PFSK-1 (cell line): Measurements from ENCODE around the gene PHC2.

Source experiments
- FOXP2 ChIP-seq: optimal IDR thresholded peaks from 2 replicates; pipeline ENCODE3; 2011; ENCODE audit warnings: borderline replicate concordance, control low read depth, inconsistent platforms; ENCODE audit not compliant: insufficient read depth; ENCODE audit errors: extremely low read length, extremely low read depth
- POLR2AphosphoS5 ChIP-seq: IDR thresholded peaks from 2 replicates; pipeline ENCODE4 v1.6.1; 2012; ENCODE audit warnings: low read depth, mild to moderate bottlenecking, control low read depth, low read length, moderate library complexity
- SIN3A ChIP-seq: IDR thresholded peaks from 2 replicates; pipeline ENCODE4 v1.6.1; 2012; ENCODE audit warnings: mild to moderate bottlenecking, low read length, moderate library complexity, borderline replicate concordance; ENCODE audit not compliant: insufficient read depth
- TAF1 ChIP-seq: IDR thresholded peaks from 2 replicates; pipeline ENCODE4 v1.6.1; 2012; ENCODE audit warnings: low read length, control low read depth, borderline replicate concordance; ENCODE audit not compliant: insufficient read depth
- TF ChIP-seq, protein P1 (sequence below), 2 experiments: IDR thresholded peaks; 2 replicates each; pipeline versions ENCODE4 v1.6.1 to v1.8.0; 2011 to 2012; ENCODE audit warnings: low read depth in 2 of 2, low read length in 2 of 2, control low read depth in 1 of 2, inconsistent platforms in 1 of 2, mild to moderate bottlenecking in 1 of 2, moderate library complexity in 1 of 2; ENCODE audit not compliant: insufficient read depth in 1 of 2

The PHC2 gene

DNA sequence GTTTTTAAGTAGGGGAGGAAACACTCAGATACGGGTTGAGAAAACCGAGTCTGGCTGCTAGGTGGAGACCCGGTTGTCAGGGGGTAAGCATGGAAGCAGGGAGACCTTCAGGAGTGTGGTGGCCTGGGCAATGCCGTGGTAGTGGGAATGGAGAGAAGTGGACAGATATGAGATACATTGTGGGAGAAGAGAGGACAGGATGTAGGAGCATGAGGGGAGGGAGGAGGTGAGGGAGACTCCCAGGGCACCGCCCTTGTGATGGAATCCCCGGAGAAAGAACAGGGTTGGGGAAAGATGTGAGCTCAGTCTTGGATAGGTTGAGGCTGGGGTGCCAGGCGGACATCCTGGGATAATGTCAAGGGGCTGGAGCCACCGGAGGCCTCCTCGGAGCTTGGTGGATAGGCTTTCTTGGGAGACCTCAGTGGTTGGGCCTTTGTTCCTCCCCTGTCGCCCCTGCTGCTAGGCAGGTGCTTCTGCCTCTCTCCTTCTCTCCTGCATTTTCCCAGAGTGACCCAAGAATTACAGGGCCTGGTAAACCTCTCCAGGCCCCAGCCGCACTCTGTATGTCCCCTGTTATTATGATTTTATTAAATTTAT is 153.3 kb downstream of the PHC2 start:
- TF ChIP-seq, protein P1, sequence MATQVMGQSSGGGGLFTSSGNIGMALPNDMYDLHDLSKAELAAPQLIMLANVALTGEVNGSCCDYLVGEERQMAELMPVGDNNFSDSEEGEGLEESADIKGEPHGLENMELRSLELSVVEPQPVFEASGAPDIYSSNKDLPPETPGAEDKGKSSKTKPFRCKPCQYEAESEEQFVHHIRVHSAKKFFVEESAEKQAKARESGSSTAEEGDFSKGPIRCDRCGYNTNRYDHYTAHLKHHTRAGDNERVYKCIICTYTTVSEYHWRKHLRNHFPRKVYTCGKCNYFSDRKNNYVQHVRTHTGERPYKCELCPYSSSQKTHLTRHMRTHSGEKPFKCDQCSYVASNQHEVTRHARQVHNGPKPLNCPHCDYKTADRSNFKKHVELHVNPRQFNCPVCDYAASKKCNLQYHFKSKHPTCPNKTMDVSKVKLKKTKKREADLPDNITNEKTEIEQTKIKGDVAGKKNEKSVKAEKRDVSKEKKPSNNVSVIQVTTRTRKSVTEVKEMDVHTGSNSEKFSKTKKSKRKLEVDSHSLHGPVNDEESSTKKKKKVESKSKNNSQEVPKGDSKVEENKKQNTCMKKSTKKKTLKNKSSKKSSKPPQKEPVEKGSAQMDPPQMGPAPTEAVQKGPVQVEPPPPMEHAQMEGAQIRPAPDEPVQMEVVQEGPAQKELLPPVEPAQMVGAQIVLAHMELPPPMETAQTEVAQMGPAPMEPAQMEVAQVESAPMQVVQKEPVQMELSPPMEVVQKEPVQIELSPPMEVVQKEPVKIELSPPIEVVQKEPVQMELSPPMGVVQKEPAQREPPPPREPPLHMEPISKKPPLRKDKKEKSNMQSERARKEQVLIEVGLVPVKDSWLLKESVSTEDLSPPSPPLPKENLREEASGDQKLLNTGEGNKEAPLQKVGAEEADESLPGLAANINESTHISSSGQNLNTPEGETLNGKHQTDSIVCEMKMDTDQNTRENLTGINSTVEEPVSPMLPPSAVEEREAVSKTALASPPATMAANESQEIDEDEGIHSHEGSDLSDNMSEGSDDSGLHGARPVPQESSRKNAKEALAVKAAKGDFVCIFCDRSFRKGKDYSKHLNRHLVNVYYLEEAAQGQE (IDR thresholded peaks at IDR 0.05; ENCODE audit: insufficient read depth in 1 of 2, low read depth in 2 of 2, low read length in 2 of 2), result no peak
- TF ChIP-seq SIN3A, result no peak
- TF ChIP-seq FOXP2, result no peak
- TF ChIP-seq TAF1, result no peak
- TF ChIP-seq POLR2AphosphoS5, result no peak

DNA sequence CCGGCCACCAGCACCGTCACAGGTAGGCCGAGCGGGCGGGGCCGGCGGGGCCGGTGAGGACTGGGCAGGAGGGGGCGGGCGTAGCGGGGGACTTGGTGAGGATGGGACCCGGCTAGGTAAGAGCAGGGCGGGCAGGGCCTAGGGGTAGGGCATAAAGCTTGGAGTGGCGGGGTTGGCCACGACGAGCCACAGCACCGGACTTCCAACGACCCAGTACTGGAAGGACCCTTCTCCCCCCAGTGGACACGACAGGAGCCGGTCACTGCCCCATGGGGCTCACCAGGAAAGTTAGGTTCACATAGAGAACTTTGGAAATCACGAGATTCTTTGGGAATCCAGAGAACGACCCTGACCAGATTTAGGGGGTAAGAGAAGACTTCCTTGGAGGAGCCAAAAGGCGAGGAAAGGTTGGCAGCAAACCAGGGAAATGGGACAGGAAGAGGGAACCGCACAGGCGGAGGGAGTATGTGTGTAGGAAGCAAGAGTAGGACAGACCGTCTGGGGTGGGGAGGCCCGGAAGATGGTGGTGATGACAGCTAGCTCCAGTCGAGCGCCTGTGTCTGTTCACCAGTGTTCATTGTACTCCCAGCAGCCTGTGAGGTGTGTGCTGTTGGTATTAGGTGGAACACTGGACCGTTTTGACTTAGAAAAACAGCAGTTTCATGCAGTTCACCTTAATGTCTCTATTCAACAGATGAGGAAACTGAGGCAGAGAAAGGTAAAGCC is 154.2 kb downstream of the PHC2 start:
- TF ChIP-seq, protein P1 (IDR thresholded peaks at IDR 0.05; ENCODE audit: insufficient read depth in 1 of 2, low read depth in 2 of 2, low read length in 2 of 2), result no peak
- TF ChIP-seq POLR2AphosphoS5 (no peak), SIN3A (no peak), TAF1 (no peak), FOXP2 (no peak)

DNA sequence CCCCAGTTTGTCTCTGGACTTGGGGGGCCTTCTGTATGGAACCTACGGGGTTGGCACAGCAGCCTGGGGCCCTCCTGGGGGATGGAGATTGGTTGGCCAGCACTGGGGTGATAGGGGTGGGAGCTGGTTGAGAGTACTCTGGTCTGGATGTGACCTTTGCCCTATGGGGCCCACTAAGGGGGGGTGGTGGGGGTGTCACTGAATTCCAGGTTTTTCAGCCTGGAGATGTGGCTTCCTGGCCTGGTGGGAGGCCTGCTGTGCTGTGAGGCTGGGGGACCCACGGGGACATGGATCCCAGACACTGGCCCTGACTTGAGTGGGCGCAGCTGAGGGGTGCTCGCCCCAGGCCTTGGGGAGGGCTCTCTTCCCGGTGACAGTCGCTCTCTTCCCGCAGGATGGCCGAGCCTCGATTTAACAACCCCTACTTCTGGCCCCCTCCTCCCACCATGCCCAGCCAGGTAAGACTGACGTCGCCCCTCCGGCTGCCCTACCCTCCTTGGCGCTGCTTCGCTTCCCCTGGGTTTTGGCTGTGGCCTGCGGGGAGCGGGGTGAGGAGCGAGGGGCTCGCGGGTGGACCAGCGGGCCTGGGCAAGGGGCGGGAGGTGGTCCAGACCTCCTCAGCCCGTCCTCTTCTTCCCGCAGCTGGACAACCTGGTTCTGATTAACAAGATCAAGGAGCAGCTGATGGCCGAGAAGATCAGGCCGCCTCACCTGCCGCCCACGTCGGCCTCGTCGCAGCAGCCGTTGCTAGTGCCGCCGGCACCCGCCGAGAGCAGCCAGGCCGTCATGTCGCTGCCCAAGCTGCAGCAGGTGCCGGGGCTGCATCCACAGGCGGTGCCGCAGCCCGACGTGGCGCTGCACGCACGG is 155.0 kb downstream of the PHC2 start:
- TF ChIP-seq SIN3A (no peak), POLR2AphosphoS5 (no peak), FOXP2 (no peak), TAF1 (no peak)
- TF ChIP-seq, protein P1 (IDR thresholded peaks at IDR 0.05; ENCODE audit: insufficient read depth in 1 of 2, low read depth in 2 of 2, low read length in 2 of 2), result no peak

DNA sequence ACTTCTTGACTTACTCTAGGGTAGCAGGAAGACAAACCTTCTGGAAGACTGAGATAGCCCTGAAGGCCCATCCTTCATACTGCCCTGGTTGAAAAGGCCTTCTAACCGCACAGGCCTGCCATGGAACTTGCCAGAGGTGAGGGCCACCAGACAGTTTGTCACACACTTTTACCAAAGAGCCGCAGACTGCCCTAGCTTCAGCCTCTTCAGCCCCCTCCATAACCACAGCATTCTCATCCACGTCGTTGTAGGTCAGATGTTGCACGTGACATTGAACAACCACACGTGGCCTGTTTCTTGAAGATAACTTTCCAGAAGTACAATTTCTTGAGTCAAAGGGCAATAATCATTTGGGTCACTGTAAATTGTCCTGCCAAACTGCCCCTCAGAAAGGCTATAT is 155.7 kb downstream of the PHC2 start:
- no peak for TF ChIP-seq SIN3A
- TF ChIP-seq POLR2AphosphoS5, result no peak
- TF ChIP-seq, protein P1 (IDR thresholded peaks at IDR 0.05; ENCODE audit: insufficient read depth in 1 of 2, low read depth in 2 of 2, low read length in 2 of 2), result no peak
- TF ChIP-seq TAF1, result no peak
- no peak for TF ChIP-seq FOXP2
